ENCODE results near the gene AFMID.

DNA sequence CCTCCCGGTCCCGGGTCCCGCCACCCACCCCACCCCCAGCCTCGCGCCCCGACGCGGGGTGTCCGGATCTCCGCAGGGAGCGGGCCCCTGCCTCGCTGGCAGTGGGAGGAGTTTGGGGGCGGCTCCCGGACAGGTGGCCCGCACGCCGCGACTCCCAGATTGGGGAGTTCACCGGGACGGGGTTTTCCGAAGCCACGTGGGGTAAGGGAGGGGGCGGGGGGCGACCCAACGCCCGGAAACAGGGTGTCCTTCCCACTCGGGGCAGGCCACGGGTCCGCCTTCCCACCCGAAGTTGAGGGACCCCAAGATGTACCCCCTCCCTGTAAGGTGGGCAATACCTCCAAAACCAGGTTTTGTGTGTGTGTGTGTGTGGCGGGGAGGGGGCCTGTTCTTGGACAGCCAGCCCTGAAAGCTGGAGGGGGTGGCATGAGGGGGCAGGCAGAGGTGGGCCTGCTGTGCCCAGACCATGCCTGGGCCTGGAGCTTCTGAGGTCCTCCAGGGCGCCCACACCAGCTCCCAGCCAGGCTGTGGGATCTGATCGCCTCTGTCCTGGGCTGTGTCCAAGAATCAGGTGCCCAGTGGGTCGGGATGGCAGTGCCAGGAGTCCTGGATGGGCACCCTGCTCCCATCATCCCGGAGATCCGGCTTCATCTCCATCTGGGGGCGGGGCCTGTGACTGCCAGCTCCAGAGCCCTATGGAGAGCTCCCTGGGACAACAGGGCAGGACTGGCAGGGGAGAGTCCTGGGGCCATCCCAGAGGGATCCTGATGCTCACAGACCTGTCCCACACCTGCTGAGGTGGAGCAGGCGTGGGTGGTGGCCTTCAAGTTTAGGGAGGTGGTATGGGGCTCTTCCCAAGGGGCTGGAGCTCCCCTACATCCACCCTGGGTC is 18.0 kb upstream of the AFMID start:
- TF ChIP-seq POLR2A (IDR thresholded peaks at IDR 0.05): no peak
- no peak for TF ChIP-seq CTCF (IDR thresholded peaks at IDR 0.05)
- no peak for TF ChIP-seq EP300 (IDR thresholded peaks at IDR 0.05; ENCODE audit: low read depth)
